A673 (cell line): Measurements from ENCODE around the gene DAD1. TPM values are rescaled to one million over a fixed set of nuclear protein-coding genes. Genes with fewer than 3 reads are reported as not detected.

ENCODE experiments used
- BruUV-seq: library from RNA; stranded (reverse); fragments of 400-500 nt; replicated peaks from 2 replicates; lab custom pipeline; 2021; lab: Mats Ljungman, UMichigan
- CTCF ChIA-PET: fragments of 300-600 bp; sonication (Branson Sonifier 250); formaldehyde crosslinking; loops from one replicate; lab custom pipeline; 2022; ENCODE audit warnings: antibody characterized with exemption; lab: Charles Lee
- POLR2A ChIA-PET: fragments of 300-600 bp; sonication (Branson Sonifier 250); formaldehyde crosslinking; loops from one replicate; lab custom pipeline; 2022; ENCODE audit warnings: antibody characterized with exemption; ENCODE audit not compliant: low non-redundant PET; lab: Charles Lee
- DNase-seq: peaks from one replicate; pipeline ENCODE4 v3.0.0-alpha.2; 2015; ENCODE audit warnings: low spot score
- H3K27ac ChIP-seq: fragments of 200-600 bp; sonication (generic); 2 replicates; pipeline ENCODE4 v1.5.1; 2016; ENCODE audit warnings: mixed run types, low read depth, mild to moderate bottlenecking, mixed read lengths, antibody characterized with exemption, low read length; ENCODE audit not compliant: poor library complexity, severe bottlenecking
- H3K27me3 ChIP-seq: fragments of 200-600 bp; sonication (generic); replicated peaks from 2 replicates; pipeline ENCODE4 v1.6.1; 2017; ENCODE audit warnings: mixed run types, low read depth, mild to moderate bottlenecking, mixed read lengths, antibody characterized with exemption, low read length; ENCODE audit not compliant: insufficient read depth, poor library complexity
- H3K36me3 ChIP-seq: fragments of 200-600 bp; sonication (generic); 2 replicates; pipeline ENCODE4 v1.6.1; 2016; ENCODE audit warnings: mixed run types, mild to moderate bottlenecking, mixed read lengths, antibody characterized with exemption, low read length; ENCODE audit not compliant: insufficient read depth, poor library complexity, severe bottlenecking
- H3K4me1 ChIP-seq: fragments of 200-600 bp; sonication (generic); 2 replicates; pipeline ENCODE4 v1.6.1; 2017; ENCODE audit warnings: mixed run types, mild to moderate bottlenecking, mixed read lengths, antibody characterized with exemption, low read length; ENCODE audit not compliant: insufficient read depth, poor library complexity, severe bottlenecking
- H3K4me3 ChIP-seq: fragments of 200-600 bp; sonication (generic); 2 replicates; pipeline ENCODE4 v1.5.1; 2016; ENCODE audit warnings: low read depth, mixed run types, mild to moderate bottlenecking, mixed read lengths, low read length; ENCODE audit not compliant: poor library complexity, severe bottlenecking
- H3K9me3 ChIP-seq: fragments of 200-600 bp; sonication (generic); 2 replicates; pipeline ENCODE4 v1.6.1; 2016; ENCODE audit warnings: mixed run types, low read depth, mild to moderate bottlenecking, mixed read lengths, antibody characterized with exemption, low read length; ENCODE audit not compliant: poor library complexity, severe bottlenecking
- CTCF ChIP-seq: fragments of 300-800, 200-600 bp; sonication (generic); conservative IDR thresholded peaks from 2 replicates; pipeline ENCODE4 v1.5.1; 2017; ENCODE audit warnings: low read depth, mild to moderate bottlenecking, antibody characterized with exemption, low read length, moderate library complexity, mixed read lengths
- EZH2 ChIP-seq: fragments of 200-600 bp; sonication (generic); IDR thresholded peaks from 2 replicates; pipeline ENCODE4 v1.6.1; 2017; ENCODE audit warnings: borderline replicate concordance, low read depth, mild to moderate bottlenecking, mixed read lengths, antibody characterized with exemption, low read length; ENCODE audit not compliant: poor library complexity, severe bottlenecking
- intact Hi-C: fragments of 100-400 bp; cut with micrococcal nuclease; formaldehyde crosslinking; loops from one replicate; pipeline ENCODE4 v1.10.0; 2022; ENCODE audit not compliant: unreplicated experiment
- total RNA-seq: library from RNA; stranded (reverse); gene quantifications from 2 replicates; pipeline ENCODE4 v1.2.3, GENCODE V29; 2021

The DAD1 gene
- total RNA-seq, 1 experiment from 2014 or later, result 261 TPM

- TF ChIP-seq CTCF (no peak), EZH2 (no peak)
- Histone ChIP-seq H3K36me3 (peaks cover 4% of the 10 kb centered on the region), H3K4me3 (no peak overlapping the region), H3K4me1 (peaks cover 4% of the 10 kb centered on the region), H3K9me3 (no peaks in the 10 kb centered on the region), H3K27ac (no peak overlapping the region), H3K27me3 (no peaks in the 10 kb centered on the region)
- ChIA-PET CTCF (interaction anchor here (0.8 kb wide), 1 partner anchor 9 kb away, joined by 3 read pairs; no protein-coding TSS in a partner anchor), POLR2A (no interaction called here)
- BruUV-seq, result no TSS peak
- no peak for DNase-seq
- intact Hi-C loops, result loop anchor here (10.0 kb wide), 2 partner anchors 185 to 355 kb away; partner anchors contain the start of gene OXA1L
Measured at GRCh38 chr14:22579881-22580280, 9.1 kb downstream of the DAD1 start.

GRCh38 chr14:22579236-22579635 is 9.8 kb downstream of the DAD1 start:
- BruUV-seq, result no TSS peak
- TF ChIP-seq CTCF (no peak), EZH2 (no peak)
- Histone ChIP-seq H3K4me3 (no peak overlapping the region), H3K9me3 (no peaks in the 10 kb centered on the region), H3K27ac (no peak overlapping the region), H3K4me1 (peaks cover 4% of the 10 kb centered on the region), H3K36me3 (peaks cover 11% of the 10 kb centered on the region), H3K27me3 (no peaks in the 10 kb centered on the region)
- intact Hi-C loops, result loop anchor here (10.0 kb wide), 2 partner anchors 186 to 354 kb away; partner anchors contain the start of gene OXA1L
- no peak for DNase-seq
- POLR2A ChIA-PET, result no interaction called here
- CTCF ChIA-PET, result interaction anchor here (0.8 kb wide), 1 partner anchor 8 kb away, joined by 3 read pairs; no protein-coding TSS in a partner anchor

GRCh38 chr14:22577334-22577908 is 11.6 kb downstream of the DAD1 start:
- CTCF ChIA-PET, result no interaction called here

More at GRCh38 chr14:22577334-22577908, 11.6 kb downstream of the DAD1 start:
- Histone ChIP-seq H3K27ac (no peak overlapping the region), H3K4me1 (no peaks in the 10 kb centered on the region), H3K9me3 (no peaks in the 10 kb centered on the region), H3K4me3 (no peak overlapping the region), H3K27me3 (no peaks in the 10 kb centered on the region), H3K36me3 (peaks cover 29% of the 10 kb centered on the region)
- no peak for DNase-seq
- intact Hi-C loops, result loop anchor here (10.0 kb wide), 2 partner anchors 187 to 353 kb away; partner anchors contain the start of gene OXA1L
- no peak for TF ChIP-seq EZH2
- TF ChIP-seq CTCF, result no peak
- no TSS peak for BruUV-seq
- POLR2A ChIA-PET, result no interaction called here
